IPS-18c (cell line): ENCODE measurements around the gene C17orf100.
"Not testable (repeated sequence)": the region's sequence is repeated elsewhere in the genome, so short reads cannot be mapped to it uniquely, and the experiment has no call there.

ENCODE experiments used
- H3K4me3 ChIP-seq: 2 replicates; pipeline ENCODE4 v1.7.0; 2013; ENCODE audit warnings: low read depth, mild to moderate bottlenecking, low read length, moderate library complexity; ENCODE audit not compliant: insufficient read depth
- H3K9me3 ChIP-seq: one replicate; pipeline ENCODE4 v1.6.1; 2013; ENCODE audit warnings: mild to moderate bottlenecking, low read length, moderate library complexity; ENCODE audit not compliant: control insufficient read depth, insufficient read depth

Gene C17orf100

GRCh38 chr17:6660805-6661463 lies 9.4 kb downstream of the C17orf100 start:
- Histone ChIP-seq H3K9me3 (no peaks in the 10 kb centered on the region), H3K4me3 (no peak overlapping the region)

GRCh38 chr17:6661464-6661848 lies 9.9 kb downstream of the C17orf100 start:
- Histone ChIP-seq H3K9me3 (no peaks in the 10 kb centered on the region), H3K4me3 (no peak overlapping the region)

- H3K9me3 ChIP-seq, result not testable (repeated sequence)
These were observed 11.6 kb downstream of the C17orf100 start for GRCh38 chr17:6663200-6663599.

GRCh38 chr17:6666077-6666521 lies 14.5 kb downstream of the C17orf100 start:
- Histone ChIP-seq H3K4me3 (no peak overlapping the region), H3K9me3 (no peaks in the 10 kb centered on the region)

More at GRCh38 chr17:6663200-6663599, 11.6 kb downstream of the C17orf100 start:
- not testable (repeated sequence) for H3K4me3 ChIP-seq

- Histone ChIP-seq H3K9me3 (no peaks in the 10 kb centered on the region), H3K4me3 (no peak overlapping the region)
These were observed 15.0 kb downstream of the C17orf100 start for GRCh38 chr17:6666557-6666956.

GRCh38 chr17:6667516-6667915 lies 16.0 kb downstream of the C17orf100 start:
- no peaks in the 10 kb centered on the region for H3K9me3 ChIP-seq
- no peak overlapping the region for H3K4me3 ChIP-seq

- H3K9me3 ChIP-seq, result no peaks in the 10 kb centered on the region
- H3K4me3 ChIP-seq, result no peak overlapping the region
These were observed 16.7 kb downstream of the C17orf100 start for GRCh38 chr17:6668219-6668618.

- Histone ChIP-seq H3K9me3 (no peaks in the 10 kb centered on the region), H3K4me3 (no peak overlapping the region)
These were observed 17.3 kb downstream of the C17orf100 start for GRCh38 chr17:6668727-6669425.

- no peak overlapping the region for H3K4me3 ChIP-seq
- H3K9me3 ChIP-seq, result no peaks in the 10 kb centered on the region
These were observed 18.1 kb downstream of the C17orf100 start for GRCh38 chr17:6669479-6670212.

- H3K4me3 ChIP-seq, result no peak overlapping the region
- H3K9me3 ChIP-seq, result no peaks in the 10 kb centered on the region
These were observed 19.0 kb downstream of the C17orf100 start for GRCh38 chr17:6670571-6670970.

GRCh38 chr17:6670999-6671398 lies 19.4 kb downstream of the C17orf100 start:
- H3K9me3 ChIP-seq, result no peaks in the 10 kb centered on the region
- no peak overlapping the region for H3K4me3 ChIP-seq

GRCh38 chr17:6671431-6671830 lies 19.9 kb downstream of the C17orf100 start:
- Histone ChIP-seq H3K4me3 (no peak overlapping the region), H3K9me3 (no peaks in the 10 kb centered on the region)

GRCh38 chr17:6674586-6674985 lies 23.0 kb downstream of the C17orf100 start:
- Histone ChIP-seq H3K9me3 (no peaks in the 10 kb centered on the region), H3K4me3 (no peak overlapping the region)

- Histone ChIP-seq H3K9me3 (no peaks in the 10 kb centered on the region), H3K4me3 (no peak overlapping the region)
These were observed 23.8 kb downstream of the C17orf100 start for GRCh38 chr17:6675201-6675825.

GRCh38 chr17:6676802-6677157 lies 25.2 kb downstream of the C17orf100 start:
- no peaks in the 10 kb centered on the region for H3K9me3 ChIP-seq
- H3K4me3 ChIP-seq, result no peak overlapping the region

- no peaks in the 10 kb centered on the region for H3K9me3 ChIP-seq
These were observed 25.7 kb downstream of the C17orf100 start for GRCh38 chr17:6677158-6677831.

GRCh38 chr17:6677946-6678345 lies 26.4 kb downstream of the C17orf100 start:
- no peak overlapping the region for H3K4me3 ChIP-seq
- H3K9me3 ChIP-seq, result no peaks in the 10 kb centered on the region

More at GRCh38 chr17:6677158-6677831, 25.7 kb downstream of the C17orf100 start:
- H3K4me3 ChIP-seq, result no peak overlapping the region
